Measurements from ENCODE around the gene ETV2. TPM values are rescaled to one million over a fixed set of nuclear protein-coding genes. Genes with fewer than 3 reads are reported as not detected.

The ETV2 gene
- total and polyA plus RNA-seq, 9 donors, result 0.79 to 2.5 (median 1.6) TPM; not detected in 1

- intact Hi-C loops (cut with DNase I), result no loop called here
- no peaks in the 10 kb centered on the region for H3K36me3 ChIP-seq
- H3K9me3 ChIP-seq, result no peaks in the 10 kb centered on the region
- no peaks in the 10 kb centered on the region for H3K27me3 ChIP-seq
- H3K4me1 ChIP-seq (ENCODE audit: insufficient read depth), result no peaks in the 10 kb centered on the region
- H3K4me3 ChIP-seq, result no peak overlapping the region
- TF ChIP-seq CTCF (IDR thresholded peaks at IDR 0.05) (no peak), EP300 (IDR thresholded peaks at IDR 0.05) (no peak), POLR2A (IDR thresholded peaks at IDR 0.05) (no peak)
- no peak for DNase-seq
- 79 to 93% (median 93%) methylated on average over 4 of the region's 4 CpGs for WGBS, 3 donors
- no peak overlapping the region for H3K27ac ChIP-seq
These were observed 14.1 kb downstream of the ETV2 start for GRCh38 chr19:35655600-35655999.

- H3K36me3 ChIP-seq, result no peaks in the 10 kb centered on the region
- H3K4me3 ChIP-seq, result no peak overlapping the region
- TF ChIP-seq EP300 (IDR thresholded peaks at IDR 0.05) (no peak), CTCF (IDR thresholded peaks at IDR 0.05) (no peak)
- no peak for DNase-seq
- H3K27ac ChIP-seq, result no peak overlapping the region
- 93 to 99% (median 95%) methylated on average over 6 of the region's 6 CpGs for WGBS, 3 donors
- intact Hi-C loops (cut with DNase I), result no loop called here
- no peaks in the 10 kb centered on the region for H3K4me1 ChIP-seq (ENCODE audit: insufficient read depth)
- H3K9me3 ChIP-seq, result no peaks in the 10 kb centered on the region
- no peaks in the 10 kb centered on the region for H3K27me3 ChIP-seq
These were observed 15.2 kb downstream of the ETV2 start for GRCh38 chr19:35656700-35657099.

GRCh38 chr19:35657904-35658700, 16.6 kb downstream of the ETV2 start:
- no peaks in the 10 kb centered on the region for H3K4me1 ChIP-seq (ENCODE audit: insufficient read depth)
- TF ChIP-seq EP300 (IDR thresholded peaks at IDR 0.05), result no peak
- no peak for TF ChIP-seq CTCF (IDR thresholded peaks at IDR 0.05)
- intact Hi-C loops (cut with DNase I), result no loop called here
- no peaks in the 10 kb centered on the region for H3K27me3 ChIP-seq
- H3K27ac ChIP-seq, result no peak overlapping the region
- no peak for DNase-seq
- H3K4me3 ChIP-seq, result no peak overlapping the region
- H3K9me3 ChIP-seq, result no peaks in the 10 kb centered on the region
- 85 to 88% (median 86%) methylated on average over 15 of the region's 15 CpGs for WGBS, 3 donors
- H3K36me3 ChIP-seq, result no peaks in the 10 kb centered on the region

GRCh38 chr19:35661995-35662340, 20.4 kb downstream of the ETV2 start:
- H3K27ac ChIP-seq, result no peak overlapping the region
- no peaks in the 10 kb centered on the region for H3K27me3 ChIP-seq
- H3K36me3 ChIP-seq, result no peaks in the 10 kb centered on the region
- intact Hi-C loops (cut with DNase I), result no loop called here
- no peak overlapping the region for H3K4me3 ChIP-seq
- no peak for DNase-seq
- 96% methylated on average over 6 of the region's 6 CpGs for WGBS, 3 donors
- no peaks in the 10 kb centered on the region for H3K4me1 ChIP-seq (ENCODE audit: insufficient read depth)
- no peak for TF ChIP-seq EP300 (IDR thresholded peaks at IDR 0.05)
- TF ChIP-seq POLR2A (IDR thresholded peaks at IDR 0.05), result no peak
- no peak for TF ChIP-seq CTCF (IDR thresholded peaks at IDR 0.05)
- H3K9me3 ChIP-seq, result no peaks in the 10 kb centered on the region

Data from ovary (tissue), 9 donors.